Breast epithelium (tissue), 3 donors: ENCODE results near the gene SMIM14.

Experiments used
- CTCF ChIP-seq, 3 donors: fragments of 450-650 bp; IDR thresholded peaks; one replicate each; pipeline ENCODE4 v1.5.1; 2016 to 2017; ENCODE audit warnings: antibody characterized with exemption in 3 of 3, mild to moderate bottlenecking in 3 of 3, moderate library complexity in 3 of 3
- POLR2AphosphoS5 ChIP-seq, 3 donors: sonication (generic); formaldehyde crosslinking; IDR thresholded peaks; one replicate each; pipeline ENCODE4 v1.6.1; 2017; ENCODE audit warnings: antibody characterized with exemption in 3 of 3

GRCh38 chr4:39657465-39657864 is 18.8 kb upstream of the SMIM14 start:
- TF ChIP-seq POLR2AphosphoS5 (IDR thresholded peaks at IDR 0.05) (no peak), CTCF (IDR thresholded peaks at IDR 0.05) (no peak)
